ENCODE results near the gene PTGFRN.

PTGFRN gene

GRCh38 chr1:116940814-116941599 lies 31.3 kb downstream of the PTGFRN start:
- H3K27ac ChIP-seq (ENCODE audit: low read depth in 2 of 2, low read length in 2 of 2) = no peak overlapping the region
- H3K4me1 ChIP-seq (ENCODE audit: control insufficient read depth in 2 of 2, insufficient read depth in 2 of 2, low read length in 2 of 2) = peaks cover 2 to 13% of the 10 kb centered on the region in 2 donors
- H3K27me3 ChIP-seq (ENCODE audit: control insufficient read depth in 2 of 2, insufficient read depth in 2 of 2, low read length in 2 of 2) = no peaks in the 10 kb centered on the region
- H3K9ac ChIP-seq (ENCODE audit: low read depth in 1 of 2, low read length in 2 of 2) = no peak overlapping the region
- no peak overlapping the region for H3K4me3 ChIP-seq (ENCODE audit: low read length in 2 of 2)
- H3K36me3 ChIP-seq (ENCODE audit: control insufficient read depth in 2 of 2, insufficient read depth in 2 of 2, low read length in 2 of 2) = peaks cover 13 to 23% of the 10 kb centered on the region in 2 donors
- no peaks in the 10 kb centered on the region for H3K9me3 ChIP-seq (ENCODE audit: control insufficient read depth in 2 of 2, low read length in 2 of 2)

DNA sequence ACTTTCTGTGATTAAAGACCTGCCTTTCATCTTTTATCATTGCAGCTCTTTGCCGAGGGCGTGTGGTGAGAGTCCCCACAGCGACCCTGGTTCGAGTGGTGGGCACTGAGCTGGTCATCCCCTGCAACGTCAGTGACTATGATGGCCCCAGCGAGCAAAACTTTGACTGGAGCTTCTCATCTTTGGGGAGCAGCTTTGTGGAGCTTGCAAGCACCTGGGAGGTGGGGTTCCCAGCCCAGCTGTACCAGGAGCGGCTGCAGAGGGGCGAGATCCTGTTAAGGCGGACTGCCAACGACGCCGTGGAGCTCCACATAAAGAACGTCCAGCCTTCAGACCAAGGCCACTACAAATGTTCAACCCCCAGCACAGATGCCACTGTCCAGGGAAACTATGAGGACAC lies 32.0 kb downstream of the PTGFRN start:
- peaks cover 2 to 13% of the 10 kb centered on the region in 2 donors for H3K4me1 ChIP-seq (ENCODE audit: control insufficient read depth in 2 of 2, insufficient read depth in 2 of 2, low read length in 2 of 2)
- H3K27me3 ChIP-seq (ENCODE audit: control insufficient read depth in 2 of 2, insufficient read depth in 2 of 2, low read length in 2 of 2) = no peaks in the 10 kb centered on the region
- no peak overlapping the region for H3K27ac ChIP-seq (ENCODE audit: low read depth in 2 of 2, low read length in 2 of 2)
- H3K36me3 ChIP-seq (ENCODE audit: control insufficient read depth in 2 of 2, insufficient read depth in 2 of 2, low read length in 2 of 2) = peaks cover 16 to 23% of the 10 kb centered on the region in 2 donors
- H3K9me3 ChIP-seq (ENCODE audit: control insufficient read depth in 2 of 2, low read length in 2 of 2) = no peaks in the 10 kb centered on the region
- no peak overlapping the region for H3K4me3 ChIP-seq (ENCODE audit: low read length in 2 of 2)
- no peak overlapping the region for H3K9ac ChIP-seq (ENCODE audit: low read depth in 1 of 2, low read length in 2 of 2)

DNA sequence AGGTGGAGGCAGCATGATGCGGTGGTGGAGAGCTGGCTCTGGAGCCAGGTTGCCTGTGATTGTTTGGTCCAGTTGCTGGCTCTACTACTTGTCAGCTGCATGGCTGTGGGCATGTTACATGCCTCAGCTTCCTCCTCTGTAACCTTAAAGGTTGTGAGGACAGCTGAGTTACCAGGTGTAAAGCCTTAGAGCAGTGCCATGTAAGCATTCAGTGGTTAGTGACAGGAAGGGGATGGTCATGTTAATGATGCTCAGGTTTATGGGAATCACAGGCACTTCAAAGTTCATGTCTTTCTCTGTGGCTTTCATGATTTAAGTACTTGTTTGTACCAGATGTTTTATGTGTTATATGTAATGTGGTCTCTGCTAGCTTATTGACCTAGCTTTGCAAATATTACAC lies 32.6 kb downstream of the PTGFRN start:
- Histone ChIP-seq H3K27ac (ENCODE audit: low read depth in 2 of 2, low read length in 2 of 2) (no peak overlapping the region), H3K9ac (ENCODE audit: low read depth in 1 of 2, low read length in 2 of 2) (no peak overlapping the region), H3K9me3 (ENCODE audit: control insufficient read depth in 2 of 2, low read length in 2 of 2) (no peaks in the 10 kb centered on the region), H3K36me3 (ENCODE audit: control insufficient read depth in 2 of 2, insufficient read depth in 2 of 2, low read length in 2 of 2) (peaks cover 16 to 23% of the 10 kb centered on the region in 2 donors), H3K4me3 (ENCODE audit: low read length in 2 of 2) (no peak overlapping the region), H3K4me1 (ENCODE audit: control insufficient read depth in 2 of 2, insufficient read depth in 2 of 2, low read length in 2 of 2) (peaks cover 2 to 13% of the 10 kb centered on the region in 2 donors), H3K27me3 (ENCODE audit: control insufficient read depth in 2 of 2, insufficient read depth in 2 of 2, low read length in 2 of 2) (no peaks in the 10 kb centered on the region)

- Histone ChIP-seq H3K9ac (ENCODE audit: low read depth in 1 of 2, low read length in 2 of 2) (no peak overlapping the region), H3K9me3 (ENCODE audit: control insufficient read depth in 2 of 2, low read length in 2 of 2) (no peaks in the 10 kb centered on the region), H3K27me3 (ENCODE audit: control insufficient read depth in 2 of 2, insufficient read depth in 2 of 2, low read length in 2 of 2) (no peaks in the 10 kb centered on the region), H3K27ac (ENCODE audit: low read depth in 2 of 2, low read length in 2 of 2) (no peak overlapping the region), H3K36me3 (ENCODE audit: control insufficient read depth in 2 of 2, insufficient read depth in 2 of 2, low read length in 2 of 2) (peaks cover 16 to 25% of the 10 kb centered on the region in 2 donors), H3K4me3 (ENCODE audit: low read length in 2 of 2) (no peak overlapping the region), H3K4me1 (ENCODE audit: control insufficient read depth in 2 of 2, insufficient read depth in 2 of 2, low read length in 2 of 2) (peaks cover 2 to 13% of the 10 kb centered on the region in 2 donors)
Observed at GRCh38 chr1:116943438-116943837, 33.7 kb downstream of the PTGFRN start.

DNA sequence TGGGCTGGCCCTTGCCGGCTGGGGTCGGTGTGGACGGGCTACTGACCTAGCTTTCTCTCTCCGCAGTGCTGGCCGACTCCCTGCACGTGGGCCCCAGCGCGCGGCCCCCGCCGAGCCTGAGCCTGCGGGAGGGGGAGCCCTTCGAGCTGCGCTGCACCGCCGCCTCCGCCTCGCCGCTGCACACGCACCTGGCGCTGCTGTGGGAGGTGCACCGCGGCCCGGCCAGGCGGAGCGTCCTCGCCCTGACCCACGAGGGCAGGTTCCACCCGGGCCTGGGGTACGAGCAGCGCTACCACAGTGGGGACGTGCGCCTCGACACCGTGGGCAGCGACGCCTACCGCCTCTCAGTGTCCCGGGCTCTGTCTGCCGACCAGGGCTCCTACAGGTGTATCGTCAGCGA lies 34.9 kb downstream of the PTGFRN start:
- no peak overlapping the region for H3K4me3 ChIP-seq (ENCODE audit: low read length in 2 of 2)
- H3K36me3 ChIP-seq (ENCODE audit: control insufficient read depth in 2 of 2, insufficient read depth in 2 of 2, low read length in 2 of 2) = peaks cover 20 to 33% of the 10 kb centered on the region in 2 donors
- no peaks in the 10 kb centered on the region for H3K9me3 ChIP-seq (ENCODE audit: control insufficient read depth in 2 of 2, low read length in 2 of 2)
- no peak overlapping the region for H3K9ac ChIP-seq (ENCODE audit: low read depth in 1 of 2, low read length in 2 of 2)
- H3K27me3 ChIP-seq (ENCODE audit: control insufficient read depth in 2 of 2, insufficient read depth in 2 of 2, low read length in 2 of 2) = no peaks in the 10 kb centered on the region
- peaks cover 2 to 6% of the 10 kb centered on the region in 2 donors for H3K4me1 ChIP-seq (ENCODE audit: control insufficient read depth in 2 of 2, insufficient read depth in 2 of 2, low read length in 2 of 2)
- no peak overlapping the region for H3K27ac ChIP-seq (ENCODE audit: low read depth in 2 of 2, low read length in 2 of 2)

DNA sequence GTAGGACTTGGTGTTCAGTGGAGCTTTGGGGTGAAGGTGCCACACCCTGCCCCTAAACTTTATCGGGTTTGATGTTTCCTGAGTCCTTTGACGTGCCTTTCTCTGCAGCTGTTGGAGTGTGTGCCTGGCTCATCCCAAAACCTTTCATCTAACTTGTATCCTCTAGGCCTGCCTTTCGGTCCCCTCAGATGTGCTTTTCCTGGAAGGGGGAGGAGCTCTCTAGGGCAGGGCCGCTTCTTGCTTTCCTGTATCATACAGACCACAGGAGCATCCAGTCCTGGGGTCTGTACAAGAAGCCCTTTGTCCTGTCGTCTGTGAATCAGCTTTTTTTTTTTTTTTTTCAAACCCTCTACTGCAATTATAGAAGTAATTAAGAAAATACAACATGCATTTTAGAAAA lies 35.7 kb downstream of the PTGFRN start:
- H3K27ac ChIP-seq (ENCODE audit: low read depth in 2 of 2, low read length in 2 of 2) = no peak overlapping the region
- H3K36me3 ChIP-seq (ENCODE audit: control insufficient read depth in 2 of 2, insufficient read depth in 2 of 2, low read length in 2 of 2) = peaks cover 20 to 35% of the 10 kb centered on the region in 2 donors
- no peaks in the 10 kb centered on the region for H3K9me3 ChIP-seq (ENCODE audit: control insufficient read depth in 2 of 2, low read length in 2 of 2)
- no peaks in the 10 kb centered on the region for H3K27me3 ChIP-seq (ENCODE audit: control insufficient read depth in 2 of 2, insufficient read depth in 2 of 2, low read length in 2 of 2)
- H3K9ac ChIP-seq (ENCODE audit: low read depth in 1 of 2, low read length in 2 of 2) = no peak overlapping the region
- H3K4me1 ChIP-seq (ENCODE audit: control insufficient read depth in 2 of 2, insufficient read depth in 2 of 2, low read length in 2 of 2) = no peaks in the 10 kb centered on the region
- H3K4me3 ChIP-seq (ENCODE audit: low read length in 2 of 2) = no peak overlapping the region

GRCh38 chr1:116945996-116946395 lies 36.3 kb downstream of the PTGFRN start:
- Histone ChIP-seq H3K4me1 (ENCODE audit: control insufficient read depth in 2 of 2, insufficient read depth in 2 of 2, low read length in 2 of 2) (no peaks in the 10 kb centered on the region), H3K27ac (ENCODE audit: low read depth in 2 of 2, low read length in 2 of 2) (no peak overlapping the region), H3K4me3 (ENCODE audit: low read length in 2 of 2) (no peak overlapping the region), H3K9me3 (ENCODE audit: control insufficient read depth in 2 of 2, low read length in 2 of 2) (no peaks in the 10 kb centered on the region), H3K27me3 (ENCODE audit: control insufficient read depth in 2 of 2, insufficient read depth in 2 of 2, low read length in 2 of 2) (no peaks in the 10 kb centered on the region), H3K9ac (ENCODE audit: low read depth in 1 of 2, low read length in 2 of 2) (no peak overlapping the region), H3K36me3 (ENCODE audit: control insufficient read depth in 2 of 2, insufficient read depth in 2 of 2, low read length in 2 of 2) (peaks cover 20 to 35% of the 10 kb centered on the region in 2 donors)

DNA sequence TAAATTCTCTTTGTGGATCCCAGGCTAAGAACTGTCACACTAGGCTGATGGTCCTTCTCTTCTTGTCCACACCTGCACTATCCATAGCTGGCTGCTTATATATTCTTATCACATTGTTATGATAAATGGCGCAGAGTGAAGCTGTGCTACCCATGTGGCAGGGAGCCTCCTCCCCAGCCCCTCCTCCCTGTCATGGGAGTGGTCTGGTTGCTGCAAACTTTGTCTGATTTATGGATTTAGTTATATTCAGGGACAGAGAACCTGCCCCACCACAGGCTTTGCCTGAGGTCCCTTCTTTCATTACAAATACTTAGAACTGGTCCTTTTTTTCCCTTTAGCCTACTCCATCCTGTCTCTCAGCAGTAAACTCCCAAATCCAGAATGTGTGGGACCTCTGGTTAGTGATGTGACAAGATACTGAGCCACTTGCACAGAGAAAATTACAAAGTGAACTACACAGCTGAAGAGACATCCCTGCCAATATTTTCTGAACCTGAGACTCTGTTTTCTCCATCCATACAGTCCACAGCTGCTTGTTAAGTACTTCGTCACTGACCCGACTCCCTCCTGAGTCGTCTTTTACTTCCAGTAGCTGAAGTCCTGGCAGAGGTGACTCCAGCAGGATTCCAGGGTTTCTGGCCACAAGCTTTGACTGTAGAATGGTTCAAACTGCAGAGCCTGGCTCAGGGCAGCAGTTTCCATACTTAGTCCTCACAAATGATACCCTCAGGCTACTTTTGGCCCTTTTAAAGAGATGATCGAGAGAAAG lies 37.6 kb downstream of the PTGFRN start:
- no peak overlapping the region for H3K27ac ChIP-seq (ENCODE audit: low read depth in 2 of 2, low read length in 2 of 2)
- no peaks in the 10 kb centered on the region for H3K9me3 ChIP-seq (ENCODE audit: control insufficient read depth in 2 of 2, low read length in 2 of 2)
- no peak overlapping the region for H3K4me3 ChIP-seq (ENCODE audit: low read length in 2 of 2)
- H3K27me3 ChIP-seq (ENCODE audit: control insufficient read depth in 2 of 2, insufficient read depth in 2 of 2, low read length in 2 of 2) = no peaks in the 10 kb centered on the region
- no peaks in the 10 kb centered on the region for H3K4me1 ChIP-seq (ENCODE audit: control insufficient read depth in 2 of 2, insufficient read depth in 2 of 2, low read length in 2 of 2)
- H3K9ac ChIP-seq (ENCODE audit: low read depth in 1 of 2, low read length in 2 of 2) = no peak overlapping the region
- peaks cover 21 to 30% of the 10 kb centered on the region in 2 donors for H3K36me3 ChIP-seq (ENCODE audit: control insufficient read depth in 2 of 2, insufficient read depth in 2 of 2, low read length in 2 of 2)

DNA sequence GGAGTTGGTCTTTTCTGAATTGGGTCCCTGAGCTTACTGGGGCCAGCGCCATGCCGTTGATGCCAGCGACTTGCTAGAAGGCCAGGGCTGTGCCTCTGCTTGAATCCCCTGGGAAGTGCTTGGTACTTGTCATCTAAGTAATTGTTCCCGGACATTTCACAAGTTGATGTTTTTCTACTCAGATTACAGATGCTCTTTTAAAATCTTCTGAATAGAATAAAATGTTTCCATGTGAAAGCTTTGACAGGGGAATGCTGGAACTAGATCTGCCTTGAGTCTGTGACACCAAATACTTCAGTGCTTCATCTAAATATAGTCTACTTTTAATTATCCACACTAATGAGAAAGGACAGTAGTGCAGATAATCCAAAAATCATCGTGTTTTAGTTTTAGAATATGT lies 38.3 kb downstream of the PTGFRN start:
- Histone ChIP-seq H3K4me1 (ENCODE audit: control insufficient read depth in 2 of 2, insufficient read depth in 2 of 2, low read length in 2 of 2) (no peaks in the 10 kb centered on the region), H3K27ac (ENCODE audit: low read depth in 2 of 2, low read length in 2 of 2) (no peak overlapping the region), H3K27me3 (ENCODE audit: control insufficient read depth in 2 of 2, insufficient read depth in 2 of 2, low read length in 2 of 2) (no peaks in the 10 kb centered on the region), H3K9me3 (ENCODE audit: control insufficient read depth in 2 of 2, low read length in 2 of 2) (no peaks in the 10 kb centered on the region), H3K36me3 (ENCODE audit: control insufficient read depth in 2 of 2, insufficient read depth in 2 of 2, low read length in 2 of 2) (peaks cover 19 to 26% of the 10 kb centered on the region in 2 donors), H3K4me3 (ENCODE audit: low read length in 2 of 2) (no peak overlapping the region), H3K9ac (ENCODE audit: low read depth in 1 of 2, low read length in 2 of 2) (no peak overlapping the region)

DNA sequence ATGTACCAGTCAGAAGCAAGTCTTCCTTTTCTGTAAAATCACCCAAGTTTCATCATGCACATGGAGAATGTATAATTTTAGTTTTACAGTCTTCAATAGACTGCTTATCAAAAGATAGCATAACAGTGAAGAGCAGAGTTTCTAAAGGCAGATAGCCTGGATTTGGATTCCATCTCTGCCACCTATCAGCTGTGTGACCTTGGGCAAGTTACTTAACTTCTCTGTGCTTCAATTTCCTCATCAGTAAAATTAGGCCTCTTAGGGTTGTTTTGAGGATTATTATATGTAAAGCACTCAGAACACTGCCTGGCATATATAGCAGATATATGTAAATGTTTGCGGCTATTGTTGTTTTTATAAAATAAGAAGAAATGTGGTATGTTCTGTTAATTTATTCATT lies 38.9 kb downstream of the PTGFRN start:
- Histone ChIP-seq H3K4me3 (ENCODE audit: low read length in 2 of 2) (no peak overlapping the region), H3K27ac (ENCODE audit: low read depth in 2 of 2, low read length in 2 of 2) (no peak overlapping the region), H3K9me3 (ENCODE audit: control insufficient read depth in 2 of 2, low read length in 2 of 2) (no peaks in the 10 kb centered on the region), H3K9ac (ENCODE audit: low read depth in 1 of 2, low read length in 2 of 2) (no peak overlapping the region), H3K27me3 (ENCODE audit: control insufficient read depth in 2 of 2, insufficient read depth in 2 of 2, low read length in 2 of 2) (no peaks in the 10 kb centered on the region), H3K36me3 (ENCODE audit: control insufficient read depth in 2 of 2, insufficient read depth in 2 of 2, low read length in 2 of 2) (peaks cover 19 to 22% of the 10 kb centered on the region in 2 donors), H3K4me1 (ENCODE audit: control insufficient read depth in 2 of 2, insufficient read depth in 2 of 2, low read length in 2 of 2) (no peaks in the 10 kb centered on the region)
